RWPE1 (cell line): ENCODE results near the gene TMEM238.
"Not testable (repeated sequence)": the region's sequence is repeated elsewhere in the genome, so short reads cannot be mapped to it uniquely, and the experiment has no call there.

Source experiments
- CTCF ChIA-PET: fragments of 350-600 bp; sonication (Branson Sonifier 250); formaldehyde crosslinking; extraction: SDS; loops from one replicate; lab custom pipeline; 2021; lab: Yijun Ruan, JAX
- POLR2A ChIA-PET: fragments of 400-600 bp; formaldehyde crosslinking; extraction: SDS; loops from one replicate; lab custom pipeline; 2020; ENCODE audit warnings: antibody characterized with exemption; ENCODE audit not compliant: low non-redundant PET; lab: Yijun Ruan, JAX
- DNase-seq: peaks from one replicate; pipeline ENCODE4 v3.0.0; 2012; ENCODE audit warnings: low spot score
- H3K27ac ChIP-seq: fragments of 450-650 bp; 2 replicates; pipeline ENCODE4 v1.5.1; 2017
- CTCF ChIP-seq: fragments of 450-650 bp; conservative IDR thresholded peaks from 2 replicates; pipeline ENCODE4 v1.5.1; 2017; ENCODE audit warnings: low read depth, mild to moderate bottlenecking

TMEM238 gene

GRCh38 chr19:55336101-55336500 is 48.0 kb downstream of the TMEM238 start:
- TF ChIP-seq CTCF: no peak
- ChIA-PET POLR2A (no interaction called here), CTCF (interaction anchor here (1.1 kb wide), 1 partner anchor 34 kb away, joined by 3 read pairs; the partner anchor contains the start of gene IL11)
- peak overlapping the region; percentile 85 for H3K27ac ChIP-seq
- DNase-seq: peak; percentile 88

- POLR2A ChIA-PET: no interaction called here
- CTCF ChIA-PET: no interaction called here
- no peak overlapping the region for H3K27ac ChIP-seq
- DNase-seq: no peak
- no peak for TF ChIP-seq CTCF
These were observed 50.2 kb downstream of the TMEM238 start for GRCh38 chr19:55333870-55334269.

GRCh38 chr19:55329791-55330190 is 54.3 kb downstream of the TMEM238 start:
- H3K27ac ChIP-seq, DNase-seq, CTCF ChIA-PET: not testable (repeated sequence)
- POLR2A ChIA-PET: interaction anchor here (0.7 kb wide), 1 partner anchor 53 kb away, joined by 6 read pairs; no protein-coding TSS in a partner anchor
